KMS-11 (cell line): ENCODE results near the gene MRPL38.

Source experiments
- H2AFZ ChIP-seq: fragments of 200-600 bp; sonication (generic); 2 replicates; pipeline ENCODE4 v1.6.1; 2016; ENCODE audit warnings: antibody characterized with exemption, mixed run types, low read depth
- H3K27ac ChIP-seq: fragments of 200-600 bp; sonication (generic); 2 replicates; pipeline ENCODE4 v1.6.1; 2016; ENCODE audit warnings: mild to moderate bottlenecking, mixed run types
- H3K27me3 ChIP-seq: fragments of 200-600 bp; sonication (generic); 2 replicates; pipeline ENCODE4 v1.6.1; 2017; ENCODE audit warnings: mild to moderate bottlenecking, low read depth, mixed run types, moderate library complexity; ENCODE audit not compliant: insufficient read depth
- H3K36me3 ChIP-seq: fragments of 200-600 bp; sonication (generic); 2 replicates; pipeline ENCODE4 v1.6.1; 2017; ENCODE audit warnings: mild to moderate bottlenecking, mixed run types; ENCODE audit not compliant: insufficient read depth
- H3K4me1 ChIP-seq: fragments of 200-600 bp; sonication (generic); 2 replicates; pipeline ENCODE4 v1.6.1; 2016; ENCODE audit warnings: mild to moderate bottlenecking, low read depth, mixed run types; ENCODE audit not compliant: poor library complexity, severe bottlenecking
- H3K4me2 ChIP-seq: fragments of 200-600 bp; sonication (generic); 2 replicates; pipeline ENCODE4 v1.7.0; 2016; ENCODE audit warnings: mild to moderate bottlenecking, mixed run types
- H3K4me3 ChIP-seq: fragments of 200-600 bp; sonication (generic); IDR thresholded peaks from 2 replicates; pipeline ENCODE4 v1.6.1; 2017; ENCODE audit warnings: low read depth, low read length, mixed read lengths; ENCODE audit not compliant: insufficient read depth
- H3K79me2 ChIP-seq: fragments of 200-600 bp; sonication (generic); 2 replicates; pipeline ENCODE4 v1.6.1; 2016; ENCODE audit warnings: low read depth, mixed run types; ENCODE audit not compliant: insufficient read depth
- H3K9ac ChIP-seq: fragments of 200-600 bp; sonication (generic); 2 replicates; pipeline ENCODE4 v1.6.1; 2016; ENCODE audit warnings: mild to moderate bottlenecking, mixed run types
- H4K20me1 ChIP-seq: fragments of 200-600 bp; sonication (generic); 2 replicates; pipeline ENCODE4 v1.6.1; 2016; ENCODE audit warnings: mild to moderate bottlenecking, mixed run types; ENCODE audit not compliant: insufficient read depth
- CTCF ChIP-seq: fragments of 200-600 bp; sonication (generic); conservative IDR thresholded peaks from 2 replicates; pipeline ENCODE4 v1.6.1; 2017; ENCODE audit warnings: low read depth, mild to moderate bottlenecking, antibody characterized with exemption, low read length, moderate library complexity, mixed read lengths

Gene MRPL38

GRCh38 chr17:75901727-75902126, 3.0 kb downstream of the MRPL38 start:
- H3K27ac ChIP-seq: no peak overlapping the region
- no peak overlapping the region for H3K9ac ChIP-seq
- H3K36me3 ChIP-seq: peaks cover 7% of the 10 kb centered on the region; the same call in 1 of the 2 replicates
- TF ChIP-seq CTCF: no peak
- no peaks in the 10 kb centered on the region for H3K27me3 ChIP-seq
- peaks cover 38% of the 10 kb centered on the region for H3K4me1 ChIP-seq
- H3K4me3 ChIP-seq: no peak overlapping the region
- H3K79me2 ChIP-seq: peaks cover 16% of the 10 kb centered on the region
- no peaks in the 10 kb centered on the region for H4K20me1 ChIP-seq
- no peak overlapping the region for H2AFZ ChIP-seq
- no peak overlapping the region for H3K4me2 ChIP-seq

GRCh38 chr17:75900691-75901533, 3.8 kb downstream of the MRPL38 start:
- H3K9ac ChIP-seq: no peak overlapping the region
- H3K79me2 ChIP-seq: peaks cover 19% of the 10 kb centered on the region
- TF ChIP-seq CTCF: no peak
- no peak overlapping the region for H3K4me3 ChIP-seq
- H3K27me3 ChIP-seq: no peaks in the 10 kb centered on the region
- H3K4me2 ChIP-seq: no peak overlapping the region
- no peak overlapping the region for H3K27ac ChIP-seq
- H3K4me1 ChIP-seq: peaks cover 31% of the 10 kb centered on the region
- no peaks in the 10 kb centered on the region for H4K20me1 ChIP-seq
- peaks cover 7% of the 10 kb centered on the region; the same call in 1 of the 2 replicates for H3K36me3 ChIP-seq
- no peak overlapping the region for H2AFZ ChIP-seq

- Histone ChIP-seq H3K79me2 (peaks cover 28% of the 10 kb centered on the region), H3K4me3 (no peak overlapping the region), H3K9ac (no peak overlapping the region), H3K4me1 (peaks cover 32% of the 10 kb centered on the region), H2AFZ (no peak overlapping the region), H3K36me3 (peaks cover 7% of the 10 kb centered on the region; the same call in 1 of the 2 replicates), H3K27me3 (no peaks in the 10 kb centered on the region), H3K4me2 (no peak overlapping the region), H3K27ac (no peak overlapping the region), H4K20me1 (no peaks in the 10 kb centered on the region)
- no peak for TF ChIP-seq CTCF
Observed at GRCh38 chr17:75899767-75900468, 4.8 kb downstream of the MRPL38 start.

- Histone ChIP-seq H3K79me2 (peaks cover 33% of the 10 kb centered on the region), H2AFZ (no peak overlapping the region), H3K4me2 (no peak overlapping the region), H3K36me3 (peaks cover 7% of the 10 kb centered on the region; the same call in 1 of the 2 replicates), H3K4me1 (peaks cover 36% of the 10 kb centered on the region), H3K9ac (no peak overlapping the region), H3K4me3 (no peak overlapping the region), H4K20me1 (no peaks in the 10 kb centered on the region), H3K27me3 (no peaks in the 10 kb centered on the region), H3K27ac (no peak overlapping the region)
- TF ChIP-seq CTCF: no peak
Observed at GRCh38 chr17:75899353-75899752, 5.3 kb downstream of the MRPL38 start.
